GM23338 (cell line): Measurements from ENCODE around the gene MBD5.

Experiments
- EZH2 ChIP-seq: fragments of 200-600 bp; sonication (generic); IDR thresholded peaks from one replicate; pipeline ENCODE4 v1.8.0; 2017; ENCODE audit warnings: antibody characterized with exemption, mild to moderate bottlenecking, low read depth; ENCODE audit not compliant: unreplicated experiment
- TF ChIP-seq, protein P1 (sequence below), 2 experiments: fragments of 200-600 bp in 1 of 2; sonication (generic) in 1 of 2; conservative IDR thresholded peaks; 2 replicates each; pipeline versions ENCODE4 v1.5.1 to v1.6.1; 2016 to 2017; ENCODE audit warnings: antibody characterized with exemption in 2 of 2, low read depth in 2 of 2, mild to moderate bottlenecking in 2 of 2, moderate library complexity in 1 of 2

DNA sequence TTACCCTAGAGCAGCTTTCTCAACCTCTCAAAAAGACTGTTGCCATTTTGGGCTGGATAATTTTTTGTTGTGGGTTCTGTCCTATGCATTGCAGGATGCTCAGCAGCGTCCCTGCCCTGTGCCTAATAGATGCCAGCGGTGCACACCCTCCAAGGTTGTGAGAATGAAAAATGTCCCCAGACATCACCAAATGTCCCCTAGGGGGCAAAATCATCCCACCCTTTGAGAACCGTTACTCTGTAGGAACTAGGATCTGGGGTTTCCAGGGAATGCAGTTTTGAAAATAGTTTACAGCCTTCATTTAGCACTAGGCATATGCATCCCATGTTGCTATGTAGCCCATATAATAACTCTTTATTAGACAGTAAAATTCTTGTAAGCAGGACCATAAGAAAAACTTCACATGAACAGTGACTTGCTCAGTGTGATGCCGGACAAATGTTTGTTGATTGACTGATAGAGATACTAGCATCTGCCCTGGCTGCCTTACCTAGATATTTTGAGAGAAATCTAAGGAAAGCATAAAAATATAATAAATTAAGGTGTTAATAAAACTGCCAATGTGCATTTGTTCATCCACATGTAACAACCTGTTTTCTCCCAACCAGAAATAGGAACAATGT lies 544.5 kb downstream of the MBD5 start:
- TF ChIP-seq EZH2 = no peak
- TF ChIP-seq, protein P1, sequence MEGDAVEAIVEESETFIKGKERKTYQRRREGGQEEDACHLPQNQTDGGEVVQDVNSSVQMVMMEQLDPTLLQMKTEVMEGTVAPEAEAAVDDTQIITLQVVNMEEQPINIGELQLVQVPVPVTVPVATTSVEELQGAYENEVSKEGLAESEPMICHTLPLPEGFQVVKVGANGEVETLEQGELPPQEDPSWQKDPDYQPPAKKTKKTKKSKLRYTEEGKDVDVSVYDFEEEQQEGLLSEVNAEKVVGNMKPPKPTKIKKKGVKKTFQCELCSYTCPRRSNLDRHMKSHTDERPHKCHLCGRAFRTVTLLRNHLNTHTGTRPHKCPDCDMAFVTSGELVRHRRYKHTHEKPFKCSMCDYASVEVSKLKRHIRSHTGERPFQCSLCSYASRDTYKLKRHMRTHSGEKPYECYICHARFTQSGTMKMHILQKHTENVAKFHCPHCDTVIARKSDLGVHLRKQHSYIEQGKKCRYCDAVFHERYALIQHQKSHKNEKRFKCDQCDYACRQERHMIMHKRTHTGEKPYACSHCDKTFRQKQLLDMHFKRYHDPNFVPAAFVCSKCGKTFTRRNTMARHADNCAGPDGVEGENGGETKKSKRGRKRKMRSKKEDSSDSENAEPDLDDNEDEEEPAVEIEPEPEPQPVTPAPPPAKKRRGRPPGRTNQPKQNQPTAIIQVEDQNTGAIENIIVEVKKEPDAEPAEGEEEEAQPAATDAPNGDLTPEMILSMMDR (conservative IDR thresholded peaks at IDR 0.05; ENCODE audit: low read depth in 2 of 2) = peak; percentile 60 to 77
